Kidney capillary endothelial cell (primary cell): ENCODE data around the gene EYA2.

Source experiments
- DNase-seq: peaks from one replicate; pipeline ENCODE4 v3.0.0-alpha.2; 2018; ENCODE audit warnings: low spot score

Gene EYA2

DNA sequence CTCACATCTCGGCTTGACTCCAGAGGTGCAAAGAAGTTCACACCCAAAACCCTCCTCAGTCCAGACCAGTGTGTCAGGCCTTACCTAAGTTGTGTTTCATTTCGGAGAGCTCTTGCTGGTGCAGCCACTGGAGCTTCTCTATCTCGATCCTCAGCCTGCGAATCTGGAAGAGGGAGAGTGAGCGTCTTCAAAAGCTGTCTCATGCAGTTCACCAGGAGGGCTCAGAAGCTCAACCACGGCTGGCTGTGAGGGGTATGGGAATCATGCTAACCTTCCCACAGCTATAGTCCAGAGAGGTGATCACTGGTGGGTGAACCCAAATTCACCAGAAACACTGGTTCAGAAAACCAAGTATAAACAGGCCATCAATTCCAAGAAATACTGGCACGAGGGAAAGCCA lies 332.5 kb downstream of the EYA2 start:
- no peak for DNase-seq

DNA sequence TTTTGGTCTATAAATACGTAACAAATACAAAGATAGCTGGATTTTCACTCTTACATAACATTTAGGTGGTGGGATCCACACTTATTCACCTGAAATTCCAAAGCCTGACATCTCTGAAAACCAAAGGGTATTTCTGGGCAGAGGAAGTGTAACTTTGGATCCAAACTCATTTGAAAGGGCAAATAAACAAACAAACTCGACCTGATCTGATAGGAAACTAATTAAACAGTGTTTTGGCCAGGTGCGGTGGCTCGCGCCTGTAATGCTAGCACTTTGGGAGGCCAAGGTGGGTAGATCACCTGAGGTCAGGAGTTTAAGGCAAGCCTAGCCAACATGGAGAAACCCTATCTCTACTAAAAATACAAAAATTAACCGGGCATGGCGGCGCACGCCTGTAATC lies 332.9 kb downstream of the EYA2 start:
- DNase-seq = no peak

GRCh38 chr20:47228654-47229053 lies 334.0 kb downstream of the EYA2 start:
- DNase-seq = no peak

- no peak for DNase-seq
Measured at GRCh38 chr20:47230811-47231256, 336.2 kb downstream of the EYA2 start.

DNA sequence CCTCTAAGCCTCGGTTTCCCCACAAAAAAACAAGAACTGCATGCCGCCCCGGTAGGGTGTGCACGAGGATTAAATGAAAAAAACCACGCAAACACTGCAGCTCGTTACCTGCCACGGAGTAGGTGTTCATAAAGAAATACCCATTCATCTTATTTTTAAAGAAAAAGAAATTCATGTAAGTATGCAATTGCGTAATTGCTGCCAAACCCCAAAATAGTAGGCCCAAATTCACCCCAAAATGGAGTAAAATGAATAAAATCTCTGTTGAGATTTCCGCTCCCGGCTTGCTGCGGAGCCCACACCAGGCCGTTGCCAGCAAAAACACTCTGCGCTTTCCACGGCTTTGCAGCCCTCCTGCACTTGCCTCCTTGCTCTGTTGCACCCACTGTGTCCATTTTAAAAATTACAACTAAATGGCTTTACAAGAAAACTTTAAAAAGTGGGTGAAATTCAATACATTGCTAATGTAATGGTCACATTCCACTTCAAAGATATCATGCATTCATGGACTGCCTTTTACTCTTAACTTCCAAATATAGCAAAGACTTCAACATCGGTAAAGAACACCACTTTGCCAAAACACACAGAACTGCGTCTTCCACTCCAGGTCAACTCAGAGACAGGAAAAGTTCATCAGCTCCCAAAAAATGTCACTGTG lies 336.9 kb downstream of the EYA2 start:
- no peak for DNase-seq

DNA sequence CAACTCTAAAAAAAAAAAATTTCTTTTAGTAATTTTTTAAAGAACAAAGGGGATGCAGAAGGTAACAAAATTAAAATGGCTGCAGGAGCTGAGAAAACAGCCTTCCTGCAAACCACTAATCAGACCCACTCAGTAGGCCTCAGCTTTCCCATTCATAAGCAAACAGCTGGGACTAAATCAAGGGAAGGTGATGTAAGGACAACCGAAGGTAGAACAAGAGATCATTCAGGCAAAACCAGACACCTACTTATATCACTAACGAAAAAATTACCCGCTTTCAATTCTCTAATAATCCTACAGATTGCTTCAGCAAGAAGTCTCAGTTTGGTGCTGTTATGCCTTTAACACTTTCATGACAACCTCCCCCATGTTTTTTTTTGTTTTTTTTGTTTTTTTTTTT lies 337.9 kb downstream of the EYA2 start:
- DNase-seq = no peak

- no peak for DNase-seq
Measured at GRCh38 chr20:47233333-47234188, 338.9 kb downstream of the EYA2 start.

DNA sequence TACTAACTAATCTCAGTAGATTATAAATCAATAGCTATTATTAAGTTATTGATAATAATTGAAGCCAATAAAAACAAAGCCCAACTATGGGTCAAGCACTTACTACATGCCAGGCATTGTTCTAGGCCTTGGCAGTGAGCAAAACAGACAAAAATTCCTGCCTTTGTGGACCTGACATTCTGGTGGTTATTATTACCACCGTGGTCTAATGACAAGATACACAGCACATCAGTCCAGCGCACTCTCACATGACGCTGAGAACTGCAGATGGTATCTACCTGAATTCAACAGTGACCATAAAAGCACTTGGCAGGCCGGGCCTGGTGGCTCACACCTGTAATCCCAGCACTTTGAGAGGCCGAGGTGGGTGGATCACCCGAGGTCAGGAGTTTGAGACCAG lies 340.5 kb downstream of the EYA2 start:
- no peak for DNase-seq

GRCh38 chr20:47235853-47236638 lies 341.4 kb downstream of the EYA2 start:
- DNase-seq = no peak

GRCh38 chr20:47236639-47236900 lies 341.9 kb downstream of the EYA2 start:
- DNase-seq = no peak

GRCh38 chr20:47237715-47238114 lies 343.1 kb downstream of the EYA2 start:
- DNase-seq = no peak
